Glomerular visceral epithelial cell (primary cell): Measurements from ENCODE around the gene MYH9.
"Not testable (repeated sequence)": the region's sequence is repeated elsewhere in the genome, so short reads cannot be mapped to it uniquely, and the experiment has no call there.

ENCODE experiments used
- DNase-seq: peaks from one replicate; pipeline ENCODE4 v3.0.0-alpha.2; 2016; ENCODE audit errors: extremely low spot score

The MYH9 gene

DNA sequence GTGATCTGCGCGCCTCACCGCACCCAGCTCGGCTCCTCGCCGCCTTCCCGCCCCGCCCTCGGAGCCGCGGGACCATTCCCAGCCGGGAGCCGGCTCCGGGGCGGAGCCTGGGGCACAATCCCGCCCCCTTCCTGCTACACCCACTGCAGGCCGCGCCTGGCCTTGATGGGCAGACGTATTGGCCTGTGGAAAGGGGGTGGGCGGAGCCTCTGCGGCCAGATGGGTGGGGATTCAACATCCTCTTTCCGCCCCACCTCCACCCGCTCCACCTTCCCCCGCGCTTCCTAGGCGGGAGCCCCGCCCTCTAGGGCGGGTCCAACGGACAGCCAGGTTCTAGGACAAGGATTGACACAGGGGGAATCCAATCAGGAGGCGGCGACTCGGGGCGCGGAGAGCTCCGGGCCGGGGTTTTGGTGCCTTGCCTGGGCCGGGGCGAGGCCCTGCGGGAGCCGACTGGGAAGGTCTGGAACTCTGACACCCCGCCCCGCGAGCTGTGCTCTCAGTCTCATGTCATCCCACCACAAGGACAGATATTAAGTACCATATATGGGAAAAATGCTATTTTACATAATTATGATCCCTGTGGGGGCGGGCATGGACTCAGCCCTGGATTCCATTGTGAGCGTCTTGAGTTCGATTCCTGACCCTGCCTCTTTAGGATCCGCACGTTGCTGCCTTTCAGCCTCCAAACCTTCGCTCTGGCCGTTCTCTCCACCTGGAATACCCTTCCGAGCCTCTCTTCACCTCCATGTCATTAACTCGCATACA is at the start of gene MYH9:
MYH9 (minus strand) TSS at position 9 of the 768 bp plus-strand sequence. CDS start 38,731 bp downstream, outside the sequence.
- peak; percentile 100 for DNase-seq

DNA sequence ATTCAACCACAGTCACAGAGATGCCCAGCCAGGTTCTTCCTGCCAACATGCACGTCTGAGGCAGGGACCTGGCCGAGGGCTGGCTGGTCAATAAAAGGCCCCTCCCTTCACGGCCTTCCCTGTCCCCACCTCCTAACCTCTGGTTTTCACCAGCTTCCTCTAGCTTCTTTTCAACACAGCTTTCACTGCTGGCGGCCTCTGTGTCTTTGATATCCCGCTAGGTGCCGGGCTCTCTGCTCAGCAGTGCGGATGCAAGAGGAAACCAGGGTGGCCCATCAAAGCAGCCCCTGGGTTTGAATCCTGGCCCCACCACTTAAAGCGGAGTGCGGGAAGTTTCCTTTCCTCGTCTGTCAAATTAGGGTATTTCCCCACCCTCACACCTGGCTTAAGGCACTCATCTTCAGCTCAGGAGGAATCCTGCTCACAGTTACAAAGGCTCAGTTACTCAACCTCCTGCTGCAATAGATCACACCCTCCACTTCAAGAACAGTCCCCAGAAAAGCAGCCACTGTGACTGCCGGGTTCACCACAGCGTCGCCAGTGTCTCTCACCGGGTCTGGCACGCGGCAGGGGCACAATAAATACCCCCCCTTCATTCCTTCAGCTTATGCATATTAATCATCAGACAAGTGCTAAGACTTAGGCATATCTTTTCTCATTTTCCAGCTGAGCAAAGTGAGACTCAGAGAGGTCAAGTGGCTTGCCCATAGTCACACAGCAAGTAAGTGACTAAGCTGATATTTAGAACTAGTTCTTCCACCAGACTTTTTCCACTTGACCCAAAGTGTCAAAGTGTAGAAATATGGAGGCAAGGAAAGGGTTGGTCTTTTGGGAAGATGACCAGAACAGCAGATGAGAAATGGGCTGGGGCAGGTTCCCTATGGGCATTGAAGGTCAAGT is 48.0 kb upstream of the MYH9 start:
- no peak for DNase-seq

DNA sequence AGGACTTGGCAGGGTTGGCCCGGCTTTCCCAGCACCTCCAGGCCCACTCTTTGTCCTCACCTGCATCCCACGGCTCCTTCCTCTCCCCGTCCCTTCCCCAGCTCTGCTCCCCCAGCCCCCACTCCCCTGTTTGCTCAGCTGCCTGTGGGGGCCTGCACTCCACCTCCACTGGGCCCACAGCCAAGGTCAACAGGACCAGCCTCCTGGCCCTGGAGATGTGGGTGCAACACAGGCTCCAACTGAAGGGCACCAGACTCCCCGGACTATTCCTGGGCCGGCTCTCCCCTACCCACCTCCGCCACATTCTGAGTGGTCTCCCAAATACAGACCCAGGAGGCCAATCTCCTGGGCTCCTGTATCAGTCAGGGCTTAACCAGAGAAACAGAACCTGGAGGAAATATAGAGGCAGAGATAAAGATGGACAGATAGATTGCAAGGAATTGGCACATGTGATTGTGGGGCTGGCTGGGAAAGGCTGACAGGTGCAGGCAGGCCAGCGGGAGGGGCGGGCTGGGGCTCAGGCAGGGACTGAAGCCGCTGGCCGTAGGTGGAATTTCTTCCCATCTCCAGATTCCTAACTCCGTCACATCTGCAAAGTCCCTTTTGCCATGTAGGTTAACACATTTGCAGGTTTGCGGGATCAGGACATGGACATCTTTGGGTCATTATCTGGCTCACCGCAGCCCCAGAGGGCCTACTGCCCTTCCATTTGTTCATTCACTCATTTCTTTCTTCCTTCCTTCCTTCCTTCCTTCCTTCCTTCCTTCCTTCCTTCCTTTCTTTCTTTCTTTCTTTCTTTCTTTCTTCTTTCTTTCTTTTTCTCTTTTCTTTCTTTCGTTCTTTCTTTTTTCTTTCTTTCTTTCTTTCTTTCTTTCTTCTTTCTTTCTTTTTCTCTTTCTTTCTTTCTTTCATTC is 45.8 kb upstream of the MYH9 start:
- peak; percentile 47 for DNase-seq

- peak; percentile 36 for DNase-seq
Observed at GRCh38 chr22:36432592-36433317, 45.0 kb upstream of the MYH9 start.

DNA sequence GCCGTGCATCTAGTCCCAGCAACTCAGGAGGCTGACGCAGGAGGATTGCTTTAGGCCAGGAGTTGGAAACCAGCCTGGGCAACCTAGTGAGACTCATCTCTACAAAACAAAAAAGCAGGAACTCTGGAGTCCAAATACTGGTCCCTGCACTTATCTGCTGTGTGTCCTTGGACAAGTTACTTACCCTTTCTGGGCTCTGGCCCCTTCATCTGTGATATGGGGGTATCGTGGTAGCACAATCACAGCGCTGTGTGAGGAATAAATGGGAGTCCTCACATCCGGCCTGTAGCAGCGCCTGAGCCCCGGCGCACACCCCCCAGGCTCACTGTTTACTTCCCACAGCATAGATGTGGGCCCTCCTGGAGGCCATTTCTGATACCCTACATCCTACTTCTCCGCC is 44.2 kb upstream of the MYH9 start:
- no peak for DNase-seq

DNA sequence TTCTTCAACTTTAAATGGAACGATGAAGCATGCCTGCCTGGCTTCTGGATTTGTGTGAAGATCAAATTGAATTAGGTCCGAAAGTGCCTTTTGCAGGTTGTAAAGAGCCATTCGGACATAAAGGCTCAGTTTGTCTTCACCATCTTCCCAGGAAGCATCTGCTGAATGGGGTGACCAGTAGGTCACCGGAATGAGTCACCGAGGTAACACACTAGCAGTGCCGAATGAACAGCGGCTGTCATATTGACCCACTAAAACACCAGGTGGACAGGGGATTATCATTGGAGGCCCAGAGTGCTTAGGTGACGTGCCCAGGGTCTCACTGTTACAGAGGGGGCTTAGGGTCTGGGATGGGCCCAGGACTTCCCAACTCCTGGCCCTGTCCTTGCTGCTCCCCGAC is 43.1 kb upstream of the MYH9 start:
- DNase-seq: no peak

DNA sequence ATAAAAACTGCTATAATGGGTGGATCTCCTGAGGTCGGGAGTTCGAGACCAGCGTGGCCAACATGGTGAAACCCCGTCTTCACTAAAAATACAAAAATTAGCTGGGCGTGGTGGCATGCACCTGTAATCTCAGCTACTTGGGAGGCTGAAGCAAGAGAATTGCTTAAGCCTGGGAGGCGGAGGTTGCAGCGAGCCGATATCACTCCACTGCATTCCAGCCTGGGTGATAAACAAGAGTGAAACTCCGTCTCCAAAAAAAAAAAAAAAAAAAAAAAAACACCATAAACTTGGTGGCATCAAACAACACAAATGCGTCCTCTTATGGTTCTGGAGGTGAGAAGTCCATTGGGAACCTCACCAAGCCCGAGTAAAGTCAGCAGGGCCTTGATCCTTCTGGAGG is 40.2 kb upstream of the MYH9 start:
- not testable (repeated sequence) for DNase-seq

- DNase-seq: peak; percentile 29
Observed at GRCh38 chr22:36425977-36426523, 38.3 kb upstream of the MYH9 start.

GRCh38 chr22:36424901-36425579 is 37.3 kb upstream of the MYH9 start:
- no peak for DNase-seq

- DNase-seq: not testable (repeated sequence)
Observed at GRCh38 chr22:36424466-36424865, 36.7 kb upstream of the MYH9 start.

GRCh38 chr22:36423461-36424404 is 36.0 kb upstream of the MYH9 start:
- no peak for DNase-seq

- DNase-seq: no peak
Observed at GRCh38 chr22:36422287-36423014, 34.7 kb upstream of the MYH9 start.

DNA sequence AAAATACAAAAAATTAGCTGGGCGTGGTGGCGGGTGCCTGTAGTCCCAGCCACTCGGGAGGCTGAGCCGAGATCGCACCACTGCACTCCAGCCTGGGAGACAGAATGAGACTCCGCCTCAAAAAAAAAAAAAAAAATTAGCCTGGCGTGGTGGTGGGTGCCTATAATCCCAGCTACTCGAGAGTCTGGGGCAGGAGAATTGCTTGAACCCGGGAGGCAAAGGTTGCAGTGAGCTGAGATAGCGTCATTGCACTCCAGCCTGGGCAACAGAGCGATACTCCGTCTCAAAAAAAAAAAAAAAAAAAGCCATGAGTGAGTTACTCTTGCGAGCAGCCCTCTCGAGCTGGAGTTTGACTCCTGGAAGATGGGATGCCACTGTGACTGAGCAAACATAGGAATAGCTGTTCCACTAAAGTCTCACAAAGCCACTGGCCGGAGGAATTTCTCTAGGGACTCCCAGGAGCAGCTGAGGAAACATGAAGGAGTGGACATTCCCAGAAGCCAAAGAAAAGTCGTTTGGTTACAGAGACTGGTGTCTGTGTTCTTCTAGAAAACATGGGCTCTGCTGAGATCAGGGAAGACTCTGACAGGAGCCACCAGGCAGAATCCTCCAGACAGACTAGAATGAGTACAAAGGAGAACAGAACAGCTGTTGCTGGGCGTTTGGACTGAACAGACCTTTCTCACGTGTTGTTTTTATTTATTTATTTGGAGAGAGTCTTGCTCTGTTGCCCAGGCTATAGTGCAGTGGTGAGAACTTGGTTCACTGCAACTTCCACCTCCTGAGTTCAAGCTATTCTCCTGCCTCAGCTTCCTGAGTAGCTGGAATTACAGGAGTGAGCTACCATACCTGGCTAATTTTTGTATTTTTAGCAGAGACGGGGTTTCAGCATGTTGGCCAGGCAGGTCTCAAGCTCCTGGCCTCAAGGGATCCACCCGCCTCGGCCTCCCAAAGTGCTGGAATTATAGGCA is 32.4 kb upstream of the MYH9 start:
- DNase-seq: no peak

GRCh38 chr22:36419177-36419911 is 31.6 kb upstream of the MYH9 start:
- DNase-seq: no peak

DNA sequence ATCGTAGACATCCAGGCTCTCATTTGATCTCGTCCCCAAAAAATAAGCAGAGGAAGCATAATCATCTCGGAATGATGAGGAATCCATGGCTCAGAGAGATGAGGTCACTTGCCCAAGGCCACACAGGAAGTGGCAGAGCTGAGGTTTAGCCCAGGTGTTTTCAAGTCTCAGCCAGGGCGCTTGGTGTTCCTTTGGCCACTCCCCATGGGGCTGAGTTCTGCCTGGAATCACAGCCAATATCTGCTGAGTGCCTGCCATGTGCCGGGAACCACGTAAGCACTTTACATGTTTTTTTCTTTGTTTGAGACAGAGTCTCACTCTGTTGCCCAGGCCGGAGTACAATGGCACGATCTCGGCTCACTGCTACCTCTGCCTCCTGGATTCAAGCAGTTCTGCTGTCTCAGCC is 29.5 kb upstream of the MYH9 start:
- DNase-seq: peak; percentile 90

- DNase-seq: no peak
Observed at GRCh38 chr22:36415415-36416168, 27.8 kb upstream of the MYH9 start.
